COLO668 (cell line): ENCODE measurements around the gene CSNK1A1.
"Not testable (repeated sequence)": the region's sequence is repeated elsewhere in the genome, so short reads cannot be mapped to it uniquely, and the experiment has no call there.

Experiments
- DNase-seq: peaks from one replicate; lab custom pipeline; 2025; ENCODE audit not compliant: unreplicated experiment; lab: John Stamatoyannopoulos, UW

Gene CSNK1A1

GRCh38 chr5:149457393-149457763, 93.9 kb downstream of the CSNK1A1 start:
- DNase-seq = no peak

GRCh38 chr5:149456597-149457392, 94.4 kb downstream of the CSNK1A1 start:
- no peak for DNase-seq

GRCh38 chr5:149455889-149456409, 95.3 kb downstream of the CSNK1A1 start:
- DNase-seq = no peak

GRCh38 chr5:149453618-149454415, 97.4 kb downstream of the CSNK1A1 start:
- DNase-seq = no peak

GRCh38 chr5:149452665-149453617, 98.3 kb downstream of the CSNK1A1 start:
- no peak for DNase-seq

- no peak for DNase-seq
Measured at GRCh38 chr5:149452007-149452664, 99.1 kb downstream of the CSNK1A1 start.

- no peak for DNase-seq
Measured at GRCh38 chr5:149450199-149450598, 101.0 kb downstream of the CSNK1A1 start.

- DNase-seq = no peak
Measured at GRCh38 chr5:149448831-149449714, 102.2 kb downstream of the CSNK1A1 start.

GRCh38 chr5:149448431-149448830, 102.8 kb downstream of the CSNK1A1 start:
- no peak for DNase-seq

GRCh38 chr5:149447373-149448367, 103.6 kb downstream of the CSNK1A1 start:
- no peak for DNase-seq

GRCh38 chr5:149446794-149447193, 104.4 kb downstream of the CSNK1A1 start:
- DNase-seq = not testable (repeated sequence)

GRCh38 chr5:149445739-149446369, 105.4 kb downstream of the CSNK1A1 start:
- DNase-seq = no peak

- DNase-seq = no peak
Measured at GRCh38 chr5:149445343-149445738, 105.9 kb downstream of the CSNK1A1 start.

GRCh38 chr5:149444430-149444829, 106.8 kb downstream of the CSNK1A1 start:
- DNase-seq = not testable (repeated sequence)

- DNase-seq = no peak
Measured at GRCh38 chr5:149443210-149443609, 108.0 kb downstream of the CSNK1A1 start.

GRCh38 chr5:149442563-149443182, 108.6 kb downstream of the CSNK1A1 start:
- peak; percentile 57 for DNase-seq
